Measurements from ENCODE around the gene CELSR3.

The CELSR3 gene

GRCh38 chr3:48655606-48656005, 7.1 kb downstream of the CELSR3 start:
- DNase-seq = no peak
- no peak for TF ChIP-seq CTCF (IDR thresholded peaks at IDR 0.05; ENCODE audit: low read depth, low read length, missing control alignments)
- in situ Hi-C loops (cut with HindIII; ENCODE audit: low pct_ligation_motif_present, low sequenced_read_pairs) = no loop called here
- no peak overlapping the region for H3K27ac ChIP-seq
- no peaks in the 10 kb centered on the region for H3K27me3 ChIP-seq (replicated peaks)
- peak overlapping the region; percentile 45 for H3K4me3 ChIP-seq (ENCODE audit: low read depth, low read length)
- H3K36me3 ChIP-seq (replicated peaks) = no peaks in the 10 kb centered on the region

- no peak for DNase-seq
- Histone ChIP-seq H3K4me3 (ENCODE audit: low read depth, low read length) (no peak overlapping the region), H3K27me3 (replicated peaks) (no peaks in the 10 kb centered on the region), H3K27ac (no peak overlapping the region), H3K36me3 (replicated peaks) (no peaks in the 10 kb centered on the region)
- in situ Hi-C loops (cut with HindIII; ENCODE audit: low pct_ligation_motif_present, low sequenced_read_pairs) = no loop called here
- TF ChIP-seq CTCF (IDR thresholded peaks at IDR 0.05; ENCODE audit: low read depth, low read length, missing control alignments) = no peak
Observed at GRCh38 chr3:48655063-48655462, 7.6 kb downstream of the CELSR3 start.

GRCh38 chr3:48652923-48653715, 9.6 kb downstream of the CELSR3 start:
- Histone ChIP-seq H3K36me3 (replicated peaks) (no peaks in the 10 kb centered on the region), H3K27ac (no peak overlapping the region), H3K27me3 (replicated peaks) (no peaks in the 10 kb centered on the region), H3K4me3 (ENCODE audit: low read depth, low read length) (no peak overlapping the region)
- in situ Hi-C loops (cut with HindIII; ENCODE audit: low pct_ligation_motif_present, low sequenced_read_pairs) = no loop called here
- no peak for TF ChIP-seq CTCF (IDR thresholded peaks at IDR 0.05; ENCODE audit: low read depth, low read length, missing control alignments)
- DNase-seq = no peak

DNA sequence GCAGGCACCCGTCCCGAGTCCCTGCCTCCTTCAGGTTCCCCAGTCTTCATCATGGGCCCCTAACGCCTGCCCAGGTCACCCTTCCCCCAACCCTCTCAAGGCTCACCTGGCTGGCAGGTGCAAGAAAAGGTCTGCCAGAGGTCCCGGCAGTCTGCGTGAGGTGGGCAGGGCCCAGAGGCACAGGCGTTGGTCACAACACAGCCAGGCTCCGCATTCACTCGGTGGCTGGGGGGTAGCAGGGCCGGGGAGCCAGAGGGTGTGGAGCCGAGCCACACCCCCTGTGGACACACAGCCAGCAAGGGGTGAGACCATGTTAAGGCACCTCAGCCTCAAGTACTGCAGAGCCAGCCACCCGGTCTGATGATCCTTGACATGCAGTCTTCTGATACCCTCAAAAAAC, 10.9 kb downstream of the CELSR3 start:
- Histone ChIP-seq H3K27ac (no peak overlapping the region), H3K36me3 (replicated peaks) (no peaks in the 10 kb centered on the region), H3K4me3 (ENCODE audit: low read depth, low read length) (no peak overlapping the region), H3K27me3 (replicated peaks) (no peaks in the 10 kb centered on the region)
- DNase-seq = no peak
- TF ChIP-seq CTCF (IDR thresholded peaks at IDR 0.05; ENCODE audit: low read depth, low read length, missing control alignments) = no peak
- in situ Hi-C loops (cut with HindIII; ENCODE audit: low pct_ligation_motif_present, low sequenced_read_pairs) = no loop called here

DNA sequence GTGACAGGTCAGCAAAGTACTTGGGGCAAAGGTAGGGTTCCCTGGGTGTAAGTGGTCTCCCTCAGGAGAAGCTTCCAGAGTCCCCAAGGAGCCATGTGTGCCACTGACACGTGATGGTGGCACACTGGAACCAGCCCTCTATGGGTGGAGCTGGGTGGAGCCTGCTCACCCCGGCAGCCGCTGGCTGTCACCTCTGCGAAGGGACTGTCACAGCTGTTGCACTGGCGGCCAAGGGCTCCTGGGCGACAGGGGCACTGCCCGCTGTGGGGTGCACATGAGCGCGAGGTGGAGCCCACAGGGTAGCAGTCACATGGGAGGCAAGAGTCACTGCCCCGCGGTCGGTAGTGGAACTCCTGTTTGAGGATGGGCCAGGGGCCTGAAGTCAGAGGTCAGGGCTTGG, 12.0 kb downstream of the CELSR3 start:
- H3K27me3 ChIP-seq (replicated peaks) = no peaks in the 10 kb centered on the region
- DNase-seq = no peak
- no peak for TF ChIP-seq CTCF (IDR thresholded peaks at IDR 0.05; ENCODE audit: low read depth, low read length, missing control alignments)
- in situ Hi-C loops (cut with HindIII; ENCODE audit: low pct_ligation_motif_present, low sequenced_read_pairs) = no loop called here
- no peak overlapping the region for H3K4me3 ChIP-seq (ENCODE audit: low read depth, low read length)
- no peak overlapping the region for H3K27ac ChIP-seq
- H3K36me3 ChIP-seq (replicated peaks) = no peaks in the 10 kb centered on the region
